Stromal cell of bone marrow (primary cell): ENCODE results near the gene POC1A.

ENCODE experiments used
- DNase-seq: peaks from one replicate; pipeline ENCODE4 v3.0.0-alpha.2; 2012; ENCODE audit warnings: low read depth

The POC1A gene

GRCh38 chr3:52084216-52084945 lies 69.8 kb downstream of the POC1A start:
- DNase-seq = no peak

- DNase-seq = no peak
These were observed 70.6 kb downstream of the POC1A start for GRCh38 chr3:52083556-52084087.

GRCh38 chr3:52082951-52083350 lies 71.3 kb downstream of the POC1A start:
- no peak for DNase-seq

- DNase-seq = no peak
These were observed 73.1 kb downstream of the POC1A start for GRCh38 chr3:52080830-52081719.

GRCh38 chr3:52079958-52080357 lies 74.3 kb downstream of the POC1A start:
- no peak for DNase-seq

- no peak for DNase-seq
These were observed 75.3 kb downstream of the POC1A start for GRCh38 chr3:52078781-52079560.

GRCh38 chr3:52077925-52078324 lies 76.3 kb downstream of the POC1A start:
- DNase-seq = no peak

GRCh38 chr3:52076896-52077780 lies 77.1 kb downstream of the POC1A start:
- no peak for DNase-seq

GRCh38 chr3:52073490-52073889 lies 80.7 kb downstream of the POC1A start:
- DNase-seq = no peak

GRCh38 chr3:52072471-52072870 lies 81.8 kb downstream of the POC1A start:
- DNase-seq = no peak

GRCh38 chr3:52072020-52072419 lies 82.2 kb downstream of the POC1A start:
- DNase-seq = no peak

- DNase-seq = no peak
These were observed 83.2 kb downstream of the POC1A start for GRCh38 chr3:52070724-52071621.

GRCh38 chr3:52069855-52070254 lies 84.4 kb downstream of the POC1A start:
- no peak for DNase-seq

- DNase-seq = no peak
These were observed 85.1 kb downstream of the POC1A start for GRCh38 chr3:52069135-52069534.

- no peak for DNase-seq
These were observed 85.5 kb downstream of the POC1A start for GRCh38 chr3:52068730-52069129.

- no peak for DNase-seq
These were observed 86.1 kb downstream of the POC1A start for GRCh38 chr3:52068055-52068571.

GRCh38 chr3:52067526-52067925 lies 86.7 kb downstream of the POC1A start:
- no peak for DNase-seq

- no peak for DNase-seq
These were observed 87.2 kb downstream of the POC1A start for GRCh38 chr3:52067046-52067445.

GRCh38 chr3:52065264-52065756 lies 88.9 kb downstream of the POC1A start:
- no peak for DNase-seq

- no peak for DNase-seq
These were observed 89.7 kb downstream of the POC1A start for GRCh38 chr3:52064561-52064960.
